Activated T-cell treated with anti-CD3 and anti-CD28 coated beads for 48 hours (primary cell): Measurements from ENCODE around the gene COL4A3.
"Not testable (repeated sequence)": the region's sequence is repeated elsewhere in the genome, so short reads cannot be mapped to it uniquely, and the experiment has no call there.

ENCODE experiments used
- DNase-seq: peaks from one replicate; pipeline ENCODE4 v3.0.0-alpha.2; 2020; ENCODE audit warnings: low read depth

Gene COL4A3

DNA sequence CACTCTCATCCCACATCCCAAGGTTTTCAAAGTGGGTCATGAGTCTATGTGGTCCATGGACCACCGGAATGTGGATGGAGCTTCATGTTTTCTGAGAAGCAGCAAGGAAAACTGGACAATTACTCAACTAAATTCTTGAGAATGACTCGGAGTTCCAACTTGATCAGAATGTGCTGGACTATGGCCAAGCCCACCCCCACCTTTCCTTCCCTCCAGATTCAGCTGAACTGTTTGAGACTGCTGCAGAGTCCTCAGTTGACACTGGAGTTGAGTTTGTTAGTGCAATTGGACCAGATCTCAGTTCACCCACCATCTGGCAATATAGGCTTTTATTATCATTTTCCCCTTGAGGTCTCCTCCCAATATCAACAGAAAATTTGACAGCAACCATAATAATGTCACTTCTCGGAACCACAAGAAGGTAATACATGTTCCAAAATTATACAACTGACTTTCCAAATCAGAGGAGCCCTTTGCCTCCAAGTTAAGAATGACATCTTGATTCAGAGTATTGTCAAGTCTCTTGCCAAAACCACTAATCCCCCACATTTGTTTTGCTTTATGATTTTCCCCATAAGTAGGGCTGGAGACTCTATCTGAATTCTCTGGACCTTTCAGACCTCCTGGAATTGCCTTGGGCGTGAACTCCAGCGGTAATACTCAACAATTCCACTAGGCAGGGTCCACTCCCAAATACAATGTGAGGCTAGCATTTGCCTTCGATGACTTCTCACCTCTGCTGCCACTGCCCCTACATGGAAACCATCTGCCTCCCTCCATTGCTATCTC lies 9.2 kb upstream of the COL4A3 start:
- DNase-seq: no peak

DNA sequence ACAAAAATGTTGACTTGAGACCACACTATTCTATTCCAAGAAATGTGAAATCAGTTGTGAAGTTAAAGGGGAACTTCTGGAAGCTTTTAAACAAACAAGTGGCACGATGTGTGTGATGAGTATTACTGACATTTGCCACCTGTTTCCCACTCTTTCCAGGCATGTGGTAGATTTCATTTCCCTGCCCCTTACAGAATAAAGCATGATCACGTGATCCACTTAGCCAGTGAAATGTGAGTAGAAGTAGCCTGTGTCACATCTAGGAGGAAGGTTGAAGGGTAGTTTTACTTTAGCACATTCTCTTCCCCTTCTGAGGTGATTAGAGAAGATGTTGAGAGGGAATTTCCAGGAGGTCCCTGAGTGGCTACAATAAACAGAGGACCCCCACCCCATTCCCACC lies 4.3 kb upstream of the COL4A3 start:
- DNase-seq: no peak

DNA sequence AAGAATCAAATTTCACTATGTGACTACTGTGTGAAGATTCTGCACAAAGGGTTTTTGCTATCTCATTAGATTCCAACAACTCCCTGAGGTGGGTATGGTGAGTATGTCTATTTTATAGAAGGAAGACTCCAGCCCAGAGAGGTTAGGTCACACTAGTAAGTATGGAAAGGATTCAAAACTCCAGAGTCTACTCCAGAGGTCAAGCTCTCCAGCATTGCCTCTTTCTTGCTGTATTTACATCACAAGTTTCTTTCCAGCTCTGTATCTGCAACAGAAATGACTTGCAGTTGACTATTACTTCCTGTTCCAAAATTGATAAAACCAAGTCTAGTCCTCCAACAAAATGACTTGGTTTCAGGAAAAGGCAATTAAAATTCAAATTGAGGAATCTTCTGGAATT lies 2.5 kb upstream of the COL4A3 start:
- DNase-seq: no peak

DNA sequence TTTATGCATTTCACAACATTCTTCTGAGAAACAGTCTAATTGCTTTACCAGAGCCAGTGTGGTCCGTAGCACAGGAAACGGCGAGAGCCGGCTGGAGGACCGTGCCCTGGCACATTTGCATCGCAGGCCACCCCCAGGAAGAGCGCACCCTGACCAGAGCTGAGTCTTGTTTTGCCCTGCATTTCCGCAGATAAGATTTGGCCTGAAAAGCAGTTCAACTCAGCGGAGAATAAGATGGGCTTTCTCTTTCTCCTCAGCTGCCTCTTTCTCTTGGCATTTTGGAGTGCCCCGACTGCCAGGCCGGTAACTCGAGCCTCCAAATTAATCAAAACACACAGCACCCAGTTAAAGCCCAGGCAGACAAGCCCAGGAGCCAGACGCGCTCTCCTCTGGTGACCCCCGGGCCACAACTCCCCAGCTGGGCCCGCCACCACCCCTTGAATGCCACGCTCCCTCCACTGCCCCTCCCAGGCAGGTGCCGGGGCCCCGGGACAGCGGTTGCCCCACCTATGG lies 883 bp upstream of the COL4A3 start:
- DNase-seq: no peak

DNA sequence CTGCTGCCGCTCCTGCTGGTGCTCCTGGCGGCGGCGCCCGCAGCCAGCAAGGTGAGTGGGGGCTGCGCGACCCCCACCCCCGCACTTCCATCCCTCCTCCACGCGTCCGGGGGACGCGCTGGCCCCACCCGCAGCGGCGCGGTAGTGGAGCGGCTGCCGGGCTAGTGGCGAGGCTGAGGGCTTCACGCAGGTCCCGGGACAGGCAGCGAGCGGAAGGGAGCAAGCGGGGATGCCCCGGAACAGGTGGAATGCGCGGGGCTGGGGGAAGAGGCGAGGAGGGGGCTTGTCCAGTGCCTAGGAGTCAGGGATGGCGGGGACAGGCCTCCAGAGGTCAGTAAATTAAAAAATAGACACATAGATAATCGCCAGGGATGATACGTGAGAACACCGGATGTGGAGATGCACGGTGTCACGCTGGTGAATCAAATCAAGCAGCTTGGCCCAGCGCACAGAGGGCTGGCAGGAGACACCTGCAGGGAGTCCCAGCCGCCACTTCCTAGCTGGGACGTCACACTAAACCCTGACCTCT lies 403 bp downstream of the COL4A3 start:
- peak; percentile 8 for DNase-seq

DNA sequence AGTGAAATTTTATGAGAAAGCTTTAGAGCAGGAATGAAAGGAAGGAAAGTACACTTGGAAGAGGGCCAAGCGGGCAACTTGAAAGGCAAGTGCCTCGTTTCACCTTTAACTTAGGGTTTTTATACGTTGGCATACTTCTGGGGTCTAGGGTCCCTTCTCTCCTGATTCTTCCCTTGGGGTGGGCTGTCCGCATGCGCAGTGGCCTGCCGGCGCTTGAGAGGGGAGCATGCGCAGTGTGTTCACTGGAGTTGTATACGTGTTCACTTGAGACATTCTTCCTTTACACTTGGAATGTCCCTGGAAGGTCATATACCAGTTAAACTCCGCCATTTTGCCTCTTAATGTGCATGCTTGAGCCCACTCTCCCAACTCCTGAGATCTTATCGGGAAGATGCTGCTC lies 7.4 kb downstream of the COL4A3 start:
- DNase-seq: not testable (repeated sequence)

DNA sequence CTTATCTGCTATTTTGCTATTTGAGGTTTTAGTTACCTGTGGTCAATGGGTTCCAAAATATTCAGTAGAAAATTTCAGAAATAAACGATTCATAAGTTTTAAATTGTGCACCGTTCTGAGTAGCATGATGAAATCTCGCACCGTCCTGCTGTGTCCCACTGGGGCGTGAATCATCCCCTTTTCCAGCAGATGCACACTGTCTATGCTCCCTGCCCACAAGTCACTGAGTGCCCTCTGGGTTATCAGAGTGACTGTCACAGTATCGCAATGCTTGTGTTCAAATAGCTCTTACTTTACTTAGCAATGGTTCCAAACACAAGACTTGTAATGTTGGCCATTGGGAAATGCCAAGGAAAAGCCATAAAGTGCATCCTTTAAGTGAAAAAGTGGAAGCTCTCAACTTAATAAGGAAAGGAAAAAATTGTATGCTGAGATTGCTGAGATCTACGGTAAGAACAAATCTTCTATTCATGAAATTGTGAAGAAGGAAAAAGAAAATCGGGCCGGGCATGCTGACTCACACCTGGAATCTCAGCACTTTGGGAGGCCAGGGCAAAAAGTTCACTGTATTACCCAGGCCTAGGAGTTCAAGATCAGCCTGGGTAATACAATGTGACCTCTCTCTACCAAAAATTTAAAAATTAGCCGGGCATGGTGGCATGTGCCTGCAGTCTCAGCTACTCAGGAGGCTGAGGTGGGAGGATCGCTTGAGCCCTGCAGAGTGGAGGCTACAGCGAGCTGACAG lies 13.3 kb downstream of the COL4A3 start:
- no peak for DNase-seq

DNA sequence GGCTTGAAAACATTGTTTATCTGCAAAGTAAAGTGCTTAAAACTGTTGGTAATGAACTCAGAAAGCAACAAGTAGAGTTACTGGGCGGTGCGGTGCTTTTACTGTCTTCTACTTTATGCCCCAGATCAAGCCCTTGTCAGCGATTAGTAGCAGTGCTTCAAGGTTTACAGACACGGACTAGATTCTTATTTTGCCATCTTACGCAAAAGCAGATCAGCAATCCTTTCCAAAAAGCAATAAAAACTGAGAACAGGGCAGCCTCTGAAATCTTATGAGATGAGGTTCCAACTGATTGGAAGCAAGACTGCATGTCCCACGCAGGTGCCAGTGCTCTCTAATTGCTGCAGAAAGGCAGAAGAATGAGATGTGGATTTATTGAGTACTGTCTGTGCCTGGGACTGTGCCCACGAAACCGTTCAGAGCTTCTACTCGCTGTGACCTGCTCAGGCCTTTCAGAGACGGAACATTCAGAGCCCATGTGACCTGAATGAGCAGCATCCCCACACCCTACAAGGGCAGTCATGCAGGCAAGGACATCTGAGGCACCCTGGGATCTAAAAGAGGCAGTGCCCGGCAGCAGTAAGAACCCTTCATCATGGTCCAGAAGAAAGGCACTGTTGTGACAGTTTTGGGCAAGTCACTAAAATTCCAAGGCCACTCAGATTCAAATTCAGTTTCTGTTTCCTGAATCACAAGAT lies 15.7 kb downstream of the COL4A3 start:
- DNase-seq: no peak

DNA sequence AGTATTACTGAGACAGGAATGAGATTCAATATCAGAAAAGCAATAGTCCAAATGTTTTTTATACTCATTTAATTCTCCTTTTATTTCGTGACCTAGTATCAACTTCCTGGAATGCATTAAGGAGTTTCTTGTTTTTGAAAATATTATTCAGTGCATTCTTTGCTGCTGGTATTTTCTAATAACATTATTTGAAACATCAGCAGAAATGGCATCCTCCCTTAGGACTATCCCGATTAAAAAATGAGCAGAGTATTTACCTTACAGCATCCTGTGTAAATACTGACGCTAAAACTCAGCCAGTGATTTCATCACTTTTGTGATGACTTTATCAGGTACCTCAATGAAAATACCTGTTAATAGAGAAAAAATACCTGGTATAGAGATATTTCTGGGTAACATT lies 16.3 kb downstream of the COL4A3 start:
- DNase-seq: no peak

DNA sequence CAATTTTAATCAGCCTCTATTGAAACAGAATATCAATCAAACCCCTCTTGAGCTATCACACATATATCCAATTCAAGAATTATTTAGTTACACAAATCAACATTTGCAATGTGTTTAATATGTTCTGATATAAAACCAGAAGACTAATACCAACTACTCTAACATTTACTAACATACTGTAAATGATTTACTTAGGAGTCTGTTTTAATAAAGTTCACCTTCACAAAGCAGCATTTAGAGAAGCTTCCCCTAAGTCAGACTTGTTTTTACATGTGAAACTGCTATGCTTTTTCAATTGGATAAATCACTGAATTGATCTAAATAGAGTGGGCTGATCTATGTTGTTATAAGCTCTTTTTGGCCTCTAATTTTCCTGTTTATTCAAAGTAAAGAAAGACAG lies 18.3 kb downstream of the COL4A3 start:
- no peak for DNase-seq

DNA sequence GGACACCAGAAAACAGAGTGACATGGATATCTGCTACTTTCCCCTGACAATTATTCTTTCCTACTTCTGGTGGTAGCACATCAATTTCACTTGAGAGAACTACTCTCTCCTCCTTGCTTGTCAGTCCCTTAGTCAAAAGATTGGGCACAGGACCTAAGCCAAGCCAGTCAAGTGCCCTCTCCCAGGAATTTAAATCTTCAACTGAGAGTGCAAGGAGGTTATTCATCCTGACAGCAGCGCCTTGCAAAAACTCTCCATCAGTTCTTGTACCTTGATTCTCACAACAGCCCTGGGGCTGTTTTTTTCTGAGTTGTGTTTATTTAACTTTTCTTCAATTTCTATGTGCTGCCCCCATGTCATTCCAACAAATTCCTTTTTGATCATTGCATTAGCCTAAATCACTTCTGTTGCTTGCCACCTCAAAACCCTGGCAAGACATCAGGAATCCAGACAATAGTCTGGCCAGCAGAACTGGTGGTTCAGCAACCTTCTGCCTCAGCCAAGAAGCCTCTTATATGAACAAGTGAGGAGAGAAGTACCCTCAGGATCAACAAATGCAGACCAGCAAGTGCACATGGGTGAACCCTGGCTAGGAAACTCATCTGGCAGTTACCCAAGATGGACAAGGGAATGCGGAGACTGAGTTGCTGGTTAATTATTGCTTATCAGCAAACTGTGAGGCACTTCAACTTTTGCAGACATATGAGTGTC lies 19.4 kb downstream of the COL4A3 start:
- no peak for DNase-seq

DNA sequence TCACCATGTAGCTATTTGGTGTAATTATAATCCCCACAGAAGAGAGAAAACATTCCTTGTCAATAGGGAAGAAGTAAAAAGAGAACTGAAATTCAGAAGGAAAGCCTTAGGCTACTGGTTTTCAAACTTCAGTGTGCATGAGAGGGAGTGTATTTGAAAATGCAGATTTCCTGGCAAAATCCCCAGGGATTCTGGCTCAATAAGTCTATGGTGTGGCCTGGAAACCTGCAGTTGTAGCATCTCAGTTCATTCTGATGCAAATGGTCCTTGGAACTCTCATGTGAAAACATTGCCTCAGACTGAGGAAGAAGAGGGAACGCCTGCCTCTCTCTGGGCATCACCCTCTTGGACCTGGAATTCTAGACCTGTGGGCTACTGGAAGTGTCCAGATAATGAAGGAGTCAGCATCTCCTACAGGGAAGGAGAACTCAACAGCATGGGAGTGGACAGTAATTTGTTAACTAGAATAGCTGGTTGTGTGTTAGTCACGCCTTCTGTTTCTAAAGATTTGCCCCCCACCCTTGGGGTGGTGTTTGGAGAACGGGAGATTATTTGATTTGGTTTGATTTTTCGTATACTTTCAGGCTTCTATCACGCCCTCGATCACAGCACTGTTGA lies 21.3 kb downstream of the COL4A3 start:
- no peak for DNase-seq

DNA sequence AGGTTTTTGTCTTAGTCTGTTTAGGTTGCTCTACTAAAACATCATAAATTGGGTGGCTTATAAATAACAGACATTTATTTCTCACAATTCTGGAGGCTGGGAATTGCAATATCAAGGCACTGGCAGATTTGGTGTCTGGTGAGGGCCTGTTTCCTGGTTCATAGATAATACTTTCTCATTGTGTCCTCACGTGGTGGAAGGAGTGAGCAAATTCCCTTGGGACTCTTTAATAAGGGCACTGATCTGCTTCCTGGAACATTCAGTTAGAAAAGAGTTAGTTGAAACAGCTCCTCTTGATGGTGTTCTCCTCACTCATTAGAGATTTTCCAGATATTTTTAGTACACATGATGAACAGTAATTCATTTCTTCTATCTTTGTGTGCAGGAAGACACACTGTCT lies 22.3 kb downstream of the COL4A3 start:
- no peak for DNase-seq

DNA sequence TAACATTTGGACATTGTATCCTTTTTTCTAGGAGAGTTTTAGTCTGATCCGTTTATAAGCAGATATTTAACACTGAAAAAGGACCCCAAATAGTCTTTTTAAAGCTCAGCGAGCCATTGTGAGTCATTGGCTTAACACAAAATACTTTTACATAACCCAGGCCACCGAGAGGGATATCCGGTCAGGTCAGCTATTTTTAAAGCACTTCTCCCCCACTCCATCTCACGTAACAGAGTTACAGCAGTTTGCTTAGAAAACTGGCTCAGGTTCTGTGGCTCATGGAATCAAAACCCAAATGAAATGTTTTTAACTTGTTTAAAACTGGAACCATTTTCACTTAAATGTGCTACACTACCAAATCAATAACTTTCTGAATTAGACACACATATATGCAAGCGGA lies 23.9 kb downstream of the COL4A3 start:
- DNase-seq: no peak

DNA sequence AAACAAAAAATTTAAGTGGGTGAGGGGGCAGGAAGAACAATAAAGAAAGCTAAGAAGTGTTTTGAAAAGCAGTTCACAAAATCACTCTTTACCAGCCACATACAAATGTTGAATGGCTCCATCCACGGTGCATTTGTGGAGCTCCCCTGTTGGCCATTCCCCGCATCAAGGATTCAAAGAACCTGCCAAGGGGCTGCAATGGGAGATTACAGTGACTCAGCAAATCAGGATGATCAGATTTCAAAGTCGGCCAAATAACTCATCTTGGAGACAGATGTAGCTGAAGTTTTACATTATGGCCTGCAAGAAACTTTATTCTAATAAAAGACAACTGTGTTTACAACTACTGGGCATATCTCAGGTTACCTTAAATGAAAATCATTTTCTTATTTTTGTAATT lies 26.9 kb downstream of the COL4A3 start:
- DNase-seq: no peak

DNA sequence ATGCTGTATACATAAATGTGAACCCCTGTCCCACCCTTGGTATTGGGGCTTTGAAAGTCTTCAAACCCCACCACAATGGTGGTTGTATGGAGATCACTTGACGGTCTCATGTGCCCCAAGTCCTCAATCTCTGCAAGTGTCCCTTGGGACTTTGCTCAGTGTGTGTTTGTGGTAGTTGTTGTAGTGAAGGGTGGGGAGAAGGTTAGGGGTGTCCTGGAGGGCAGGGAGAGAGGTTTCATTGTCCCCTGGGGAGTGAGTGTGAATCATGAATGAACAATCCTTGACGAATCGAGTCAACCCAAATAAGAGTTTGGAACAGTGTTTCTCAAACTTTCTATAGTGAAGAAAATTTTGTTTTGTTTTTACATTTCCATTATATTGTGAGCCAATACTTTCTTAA lies 28.1 kb downstream of the COL4A3 start:
- DNase-seq: no peak

DNA sequence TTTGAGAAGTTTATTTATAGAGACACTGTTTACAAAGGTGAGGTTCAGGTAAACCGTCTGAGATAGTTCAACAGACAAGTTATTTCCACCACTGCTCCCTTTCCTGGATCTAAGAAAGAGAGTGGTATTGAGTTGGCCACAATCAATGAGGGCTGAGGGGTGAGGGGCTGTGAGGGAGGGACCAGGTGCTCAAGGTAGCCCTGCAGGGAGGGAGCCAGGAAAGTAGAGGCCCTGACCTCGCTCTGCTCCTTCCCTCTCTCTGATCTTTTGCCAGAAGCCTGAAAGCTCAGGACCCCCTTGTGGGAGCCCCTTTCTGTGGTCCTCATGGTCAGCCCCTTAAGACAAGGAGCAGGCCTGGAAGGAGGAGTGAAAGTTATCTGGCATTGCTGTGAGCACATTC lies 29.8 kb downstream of the COL4A3 start:
- DNase-seq: no peak

DNA sequence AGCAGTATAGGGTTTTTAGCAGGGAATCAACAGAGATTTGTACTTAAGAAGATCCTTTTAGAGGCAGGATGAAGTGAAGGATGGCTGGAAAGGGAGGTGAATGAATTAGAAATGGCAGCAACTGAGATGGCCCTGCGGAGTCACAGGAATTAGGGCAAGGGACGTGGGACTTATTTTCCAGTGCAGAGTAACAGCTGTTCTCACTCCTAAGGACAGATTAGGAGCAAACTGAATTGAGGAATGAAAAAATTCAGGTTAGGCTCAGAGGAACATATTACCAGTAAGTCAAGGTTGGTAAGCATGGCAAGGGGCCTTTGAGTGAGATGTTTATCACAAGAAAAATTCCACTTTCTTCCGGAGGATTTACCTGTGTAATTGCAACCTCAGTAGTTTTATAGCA lies 34.4 kb downstream of the COL4A3 start:
- DNase-seq: no peak

DNA sequence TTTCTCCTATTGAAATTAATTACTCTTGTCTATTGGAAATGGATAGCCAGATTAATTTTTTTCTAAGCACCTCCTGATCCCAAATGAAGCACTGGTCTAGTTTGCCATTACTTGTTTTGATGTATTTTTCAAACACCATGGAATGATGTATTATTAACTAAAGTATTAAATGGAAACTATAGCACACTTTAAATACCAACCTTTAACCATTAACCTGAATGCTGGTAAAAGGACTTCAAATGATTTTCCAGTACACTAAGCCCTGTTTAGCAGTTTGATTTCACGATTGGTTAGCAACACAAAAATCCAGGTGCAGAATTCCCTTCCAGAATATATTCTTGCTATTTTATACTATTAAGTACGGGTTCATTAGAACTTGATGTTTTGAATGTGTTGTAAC lies 37.3 kb downstream of the COL4A3 start:
- DNase-seq: no peak

DNA sequence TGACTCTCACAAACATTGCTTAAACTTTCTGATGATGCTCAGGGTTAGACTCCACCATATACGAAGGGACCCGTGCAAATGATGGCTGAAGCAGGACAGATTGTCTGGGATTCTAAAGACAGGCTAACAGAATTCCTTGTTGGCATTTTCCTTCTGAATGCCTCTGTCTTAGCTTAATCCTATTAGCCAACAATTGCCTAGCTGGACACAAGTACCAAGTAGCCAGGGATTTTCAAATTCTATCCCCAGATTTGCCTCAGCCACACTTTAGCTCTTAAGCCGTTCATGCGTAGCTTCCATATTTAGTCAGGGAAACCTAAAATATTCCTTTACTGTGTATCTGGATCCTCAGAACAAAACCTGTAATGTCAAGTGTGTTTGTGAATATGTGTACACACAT lies 40.0 kb downstream of the COL4A3 start:
- no peak for DNase-seq

DNA sequence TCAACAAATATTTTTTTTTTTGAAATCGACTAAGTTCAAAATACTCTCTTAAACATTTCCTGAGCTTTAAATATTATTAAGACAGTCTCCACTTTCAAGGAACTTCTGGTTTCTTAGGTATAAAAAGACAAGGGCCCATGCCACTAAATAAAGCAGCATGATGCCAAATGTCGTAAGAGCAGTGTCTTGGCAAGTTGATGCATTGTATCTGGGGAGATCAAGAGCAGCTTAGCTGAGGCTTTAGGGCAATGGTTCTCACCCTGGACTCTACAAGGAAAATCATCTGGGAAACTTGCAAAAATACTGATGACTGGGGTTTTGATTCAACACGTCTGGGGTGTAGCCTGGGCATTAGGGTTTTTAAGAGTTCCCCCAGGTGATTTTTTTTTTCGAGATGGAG lies 41.3 kb downstream of the COL4A3 start:
- no peak for DNase-seq

DNA sequence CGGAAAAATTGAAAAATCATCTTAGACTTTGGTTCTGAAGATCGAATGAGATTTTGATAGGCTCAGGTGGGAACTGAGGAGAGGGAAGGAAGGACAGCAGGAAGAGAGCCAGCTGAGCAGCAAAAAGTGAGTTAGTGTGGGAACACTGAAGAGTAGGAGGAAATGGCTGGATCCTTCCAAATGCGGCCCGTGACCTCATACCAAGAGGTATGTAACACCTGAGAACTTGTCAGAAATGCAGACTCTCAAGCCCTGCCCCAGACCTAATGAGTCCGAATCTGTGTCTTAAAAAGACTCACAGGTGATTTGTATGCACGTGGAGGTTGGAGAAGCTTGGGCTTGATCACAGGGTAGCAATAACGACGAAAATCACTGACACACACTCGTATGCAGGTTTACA lies 42.0 kb downstream of the COL4A3 start:
- no peak for DNase-seq
